ENCODE data around the gene KCTD19.

The KCTD19 gene

DNA sequence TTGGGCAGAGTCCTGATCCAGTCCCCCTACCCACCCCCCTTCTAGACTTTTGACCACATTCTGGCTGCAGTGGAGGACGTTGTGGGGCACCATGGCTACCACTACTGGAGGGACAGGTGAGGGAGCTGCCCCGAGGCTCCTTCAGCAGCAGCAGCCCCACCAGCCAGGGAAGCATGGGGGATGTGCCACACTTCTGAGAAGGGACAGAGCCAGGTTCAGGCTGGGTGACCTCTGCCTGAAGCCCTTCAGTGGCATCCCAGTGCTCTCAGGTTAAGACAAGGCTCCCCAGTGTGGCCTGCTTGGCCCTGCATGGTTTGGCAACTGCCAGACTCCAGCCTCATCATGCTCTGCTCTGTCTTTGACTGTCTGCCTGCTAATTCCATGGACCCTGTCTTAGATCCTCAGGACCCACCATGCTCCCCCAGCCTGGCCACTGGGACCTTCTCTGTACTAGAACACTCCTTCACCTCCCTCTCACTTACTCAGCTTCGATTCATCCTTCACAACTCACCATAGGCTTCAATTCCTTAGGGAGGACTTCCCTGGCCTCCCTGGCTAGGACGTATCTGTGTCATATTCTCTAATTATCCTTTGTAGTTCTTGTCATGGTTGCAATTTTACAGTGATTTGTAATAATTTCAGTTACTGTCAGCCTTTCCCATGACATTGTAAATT, 68.9 kb downstream of the KCTD19 start:
- no peak for DNase-seq

DNA sequence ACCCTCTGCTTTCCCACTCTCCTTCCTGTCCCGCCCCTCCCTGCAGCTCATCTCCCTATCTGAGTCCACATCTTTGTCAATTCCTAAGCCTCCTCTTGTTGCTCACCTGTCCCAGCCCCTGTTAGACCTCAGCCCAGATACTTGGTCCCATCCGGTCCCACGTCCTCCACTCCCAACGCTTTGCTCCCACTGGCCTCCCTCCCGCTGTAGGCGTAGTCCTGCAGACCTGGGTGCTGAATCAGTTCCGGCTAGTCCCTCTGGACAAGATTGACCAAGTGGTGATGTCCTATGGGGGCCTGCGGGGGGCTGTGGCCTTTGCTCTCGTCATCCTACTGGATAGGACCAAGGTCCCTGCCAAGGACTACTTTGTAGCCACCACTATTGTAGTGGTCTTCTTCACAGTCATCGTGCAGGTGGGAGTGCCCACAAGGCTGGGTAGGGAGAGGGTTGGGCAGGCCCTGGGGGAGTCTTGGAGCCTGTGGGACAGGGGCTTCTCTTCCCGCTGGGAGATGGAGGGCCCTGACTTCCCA, 69.8 kb downstream of the KCTD19 start:
- DNase-seq, result no peak

DNA sequence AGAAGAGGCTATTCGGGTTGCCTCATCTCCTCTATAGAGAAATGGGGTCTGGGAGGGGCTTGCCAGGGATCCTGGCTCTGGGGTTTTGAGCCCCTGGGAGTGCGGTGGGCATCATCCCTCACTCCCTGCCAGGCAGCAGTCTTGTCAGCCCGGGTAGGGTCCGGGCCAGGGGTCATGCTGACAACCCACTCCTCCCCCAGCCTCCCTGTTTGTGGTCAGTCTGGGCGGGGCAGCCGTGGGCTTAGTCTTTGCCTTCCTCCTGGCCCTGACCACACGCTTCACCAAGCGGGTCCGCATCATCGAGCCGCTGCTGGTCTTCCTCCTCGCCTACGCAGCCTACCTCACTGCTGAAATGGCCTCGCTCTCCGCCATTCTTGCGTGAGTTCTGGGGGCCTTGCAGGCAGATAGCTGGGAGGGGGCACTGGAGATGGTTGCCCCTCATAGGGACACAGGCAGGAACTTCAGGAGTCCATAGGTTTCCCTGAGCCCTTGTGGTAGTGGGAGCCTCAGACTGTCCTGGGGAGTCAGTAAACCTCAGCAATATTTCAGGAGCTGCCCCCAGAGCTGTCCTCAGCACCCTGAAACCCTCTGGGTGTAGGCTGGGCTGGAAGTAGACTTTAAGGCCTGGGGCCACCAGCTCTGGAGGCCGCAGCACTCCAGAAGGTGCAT, 70.9 kb downstream of the KCTD19 start:
- DNase-seq, result no peak

DNA sequence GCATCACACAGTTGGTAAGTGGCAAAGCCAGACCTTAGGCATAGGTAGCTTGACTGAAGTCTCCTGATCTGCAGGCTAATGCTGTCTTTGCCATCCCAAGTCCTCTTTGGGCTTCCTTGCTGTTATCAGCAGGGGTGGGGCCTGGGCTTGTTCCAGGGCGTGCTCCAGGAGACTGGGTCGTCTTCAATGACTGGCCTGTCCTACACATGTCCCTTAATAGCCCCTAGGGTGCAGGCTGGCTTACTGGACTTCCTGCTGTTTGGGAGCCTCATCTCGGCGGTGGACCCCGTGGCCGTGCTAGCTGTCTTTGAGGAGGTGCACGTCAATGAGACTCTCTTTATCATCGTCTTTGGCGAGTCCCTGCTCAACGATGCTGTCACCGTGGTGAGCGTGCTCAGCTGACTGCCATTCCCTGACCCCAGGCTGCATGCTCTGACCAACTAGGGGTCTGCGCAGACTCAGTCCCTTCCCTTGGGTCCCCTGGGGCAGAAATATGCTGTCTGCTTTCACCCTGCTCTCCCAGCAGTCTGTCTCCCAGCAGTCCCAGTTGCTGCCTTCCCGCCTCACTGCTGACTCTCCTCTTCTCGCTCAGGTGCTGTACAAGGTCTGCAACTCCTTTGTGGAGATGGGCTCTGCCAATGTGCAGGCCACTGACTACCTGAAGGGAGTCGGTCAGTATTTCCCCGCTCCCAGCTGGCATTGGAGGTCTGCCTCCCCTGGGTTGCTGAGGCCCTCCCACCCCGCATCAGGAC, 71.6 kb downstream of the KCTD19 start:
- DNase-seq, result no peak

DNA sequence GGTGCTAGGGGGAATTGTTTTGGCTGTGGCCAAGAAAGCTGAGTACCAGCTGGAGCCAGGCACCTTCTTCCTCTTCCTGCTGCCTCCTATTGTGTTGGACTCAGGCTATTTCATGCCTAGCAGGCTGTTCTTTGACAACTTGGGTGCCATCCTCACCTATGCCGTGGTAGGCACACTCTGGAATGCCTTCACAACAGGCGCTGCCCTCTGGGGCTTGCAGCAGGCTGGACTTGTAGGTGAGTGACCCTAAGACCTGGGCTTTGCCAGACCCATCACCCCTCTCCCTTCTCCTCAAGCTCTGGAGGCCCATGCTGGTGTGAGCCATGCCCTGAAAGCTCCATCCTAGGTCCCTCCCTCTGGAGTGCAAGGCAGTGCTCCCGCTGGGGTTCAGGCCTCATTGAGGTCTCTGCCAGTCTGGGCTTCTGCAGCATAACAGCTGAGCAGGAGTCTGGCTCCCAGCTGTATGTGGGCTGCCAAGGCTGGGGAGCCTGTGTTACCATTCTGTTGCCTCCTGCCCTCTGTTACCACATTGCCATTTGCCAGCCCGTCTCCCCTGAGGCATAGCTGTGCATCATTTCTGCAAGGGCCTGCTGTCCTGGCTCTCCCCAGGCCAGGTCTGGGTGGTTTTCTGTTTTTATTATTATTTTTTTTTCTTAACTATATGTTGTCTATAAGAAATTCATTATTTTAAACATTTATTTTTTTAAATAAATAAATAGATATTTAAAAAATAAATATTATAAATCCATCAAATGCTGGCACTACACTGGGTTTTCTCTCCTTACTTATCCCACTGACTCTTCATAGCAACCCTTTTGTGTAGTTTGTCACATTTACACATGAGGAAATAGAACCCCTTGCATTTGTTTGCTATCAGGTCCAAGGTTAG, 73.7 kb downstream of the KCTD19 start:
- DNase-seq, result peak; percentile 15

DNA sequence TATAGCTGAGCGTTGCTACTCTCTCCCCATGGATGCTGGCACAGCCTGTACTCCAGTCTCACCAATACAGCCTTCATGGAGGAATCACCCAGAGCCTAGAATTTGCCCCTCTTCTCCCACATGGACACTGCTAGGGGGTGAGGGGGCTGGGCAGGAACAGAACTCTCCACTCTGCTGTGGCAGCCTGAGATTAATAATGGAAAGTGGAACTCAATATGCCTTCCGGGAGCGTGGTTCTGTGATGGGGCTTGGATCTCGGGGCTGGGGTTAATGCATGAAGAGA, 76.6 kb downstream of the KCTD19 start:
- no peak for DNase-seq

DNA sequence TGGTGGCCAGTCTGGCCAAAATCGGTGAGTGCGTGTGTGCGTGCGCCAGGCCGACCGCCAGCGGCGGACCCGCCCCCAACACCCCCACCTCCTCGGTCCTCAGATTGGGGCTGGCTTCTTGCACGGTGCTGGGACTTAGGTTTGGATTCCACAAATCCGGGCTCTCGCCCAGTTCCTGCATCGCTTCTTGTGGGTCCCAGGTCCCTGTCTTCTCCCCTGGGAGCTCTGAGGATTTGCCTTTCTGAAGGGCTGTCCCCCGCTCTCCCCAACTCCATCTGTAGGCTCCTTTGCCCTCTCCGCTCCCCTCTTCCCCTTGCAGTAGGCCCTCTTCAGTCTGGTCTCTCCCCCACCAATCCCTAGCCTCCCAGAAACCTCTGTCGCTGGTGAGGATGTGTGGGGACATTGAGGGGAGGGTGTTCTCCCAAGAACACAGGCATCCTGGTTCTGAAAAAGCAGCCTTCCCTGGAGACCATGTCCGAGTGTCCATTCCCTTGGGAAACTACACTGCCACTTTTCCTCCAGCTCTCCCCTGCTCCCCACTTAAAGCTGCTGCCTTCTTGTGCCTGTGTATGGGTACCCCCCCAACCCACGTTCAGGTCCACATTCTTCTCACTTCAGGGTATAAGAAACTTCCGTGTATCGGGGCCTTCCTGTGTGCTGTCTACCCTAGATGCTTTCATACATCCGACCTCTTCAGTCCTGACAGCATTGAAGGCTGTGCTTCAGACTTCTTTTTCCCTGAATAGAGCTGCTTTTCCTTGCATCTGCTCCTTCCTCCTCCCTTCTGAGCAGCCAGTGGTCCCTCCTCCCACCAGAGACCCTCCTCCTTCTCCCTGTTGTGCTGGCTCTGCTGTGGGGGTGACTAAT, 77.1 kb downstream of the KCTD19 start:
- no peak for DNase-seq

DNA sequence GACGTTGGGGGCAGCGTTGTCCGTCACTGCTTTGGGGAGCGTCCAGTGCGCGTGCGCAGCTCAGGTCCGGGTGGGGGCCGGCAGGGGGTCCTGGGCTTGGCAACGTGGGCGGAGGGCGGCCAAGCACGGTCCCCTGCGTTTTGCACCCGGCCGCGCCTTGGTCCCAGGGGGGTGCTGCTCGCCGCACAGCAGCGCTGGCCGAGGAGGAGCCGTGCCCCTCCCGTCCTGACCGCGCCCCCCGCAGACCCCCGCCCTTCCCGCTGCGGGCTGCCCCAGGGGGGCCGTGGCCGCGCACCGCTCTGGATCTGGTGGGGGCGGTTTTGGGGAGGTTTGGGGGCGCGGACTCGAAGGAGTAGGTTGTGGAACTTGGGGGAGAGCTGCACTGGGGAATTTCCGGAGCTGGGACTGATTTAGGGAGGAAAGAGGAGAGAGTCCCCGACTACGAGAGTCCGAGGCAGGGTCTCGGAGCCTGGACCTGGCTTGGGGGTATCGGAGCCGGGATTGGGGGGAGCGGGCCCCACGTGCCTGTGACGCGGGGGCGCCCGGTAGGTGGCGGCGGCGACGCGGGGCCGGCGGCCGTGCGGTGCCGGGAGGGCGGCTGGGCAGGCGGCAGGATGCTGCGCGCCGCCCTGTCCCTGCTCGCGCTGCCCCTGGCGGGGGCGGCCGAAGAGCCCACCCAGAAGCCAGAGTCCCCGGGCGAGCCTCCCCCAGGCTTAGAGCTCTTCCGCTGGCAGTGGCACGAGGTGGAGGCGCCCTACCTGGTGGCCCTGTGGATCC, 78.0 kb downstream of the KCTD19 start, which contains the start of gene SLC9A5:
SLC9A5 (plus strand) TSS at position 579 of the 777 bp plus-strand sequence; CDS start at position 615, 36 bp downstream.
- DNase-seq, result peak; percentile 53

DNA sequence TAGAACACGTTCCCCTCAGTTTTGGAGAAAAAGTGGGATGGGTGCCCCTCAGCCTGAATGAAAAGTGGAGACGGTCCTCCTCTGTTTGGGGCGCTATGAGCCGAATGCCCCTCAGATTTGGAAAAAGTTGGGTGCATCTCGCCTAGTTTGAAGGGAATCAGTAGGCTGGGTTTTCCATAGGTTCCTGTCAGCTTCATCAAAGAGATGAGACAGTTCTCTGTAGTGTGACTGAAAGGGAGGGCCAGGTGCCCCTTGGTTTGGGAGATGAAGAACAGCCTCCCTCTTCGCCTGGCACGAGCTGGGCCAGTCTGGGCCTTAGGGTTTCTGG, 78.5 kb downstream of the KCTD19 start:
- DNase-seq, result no peak

DNA sequence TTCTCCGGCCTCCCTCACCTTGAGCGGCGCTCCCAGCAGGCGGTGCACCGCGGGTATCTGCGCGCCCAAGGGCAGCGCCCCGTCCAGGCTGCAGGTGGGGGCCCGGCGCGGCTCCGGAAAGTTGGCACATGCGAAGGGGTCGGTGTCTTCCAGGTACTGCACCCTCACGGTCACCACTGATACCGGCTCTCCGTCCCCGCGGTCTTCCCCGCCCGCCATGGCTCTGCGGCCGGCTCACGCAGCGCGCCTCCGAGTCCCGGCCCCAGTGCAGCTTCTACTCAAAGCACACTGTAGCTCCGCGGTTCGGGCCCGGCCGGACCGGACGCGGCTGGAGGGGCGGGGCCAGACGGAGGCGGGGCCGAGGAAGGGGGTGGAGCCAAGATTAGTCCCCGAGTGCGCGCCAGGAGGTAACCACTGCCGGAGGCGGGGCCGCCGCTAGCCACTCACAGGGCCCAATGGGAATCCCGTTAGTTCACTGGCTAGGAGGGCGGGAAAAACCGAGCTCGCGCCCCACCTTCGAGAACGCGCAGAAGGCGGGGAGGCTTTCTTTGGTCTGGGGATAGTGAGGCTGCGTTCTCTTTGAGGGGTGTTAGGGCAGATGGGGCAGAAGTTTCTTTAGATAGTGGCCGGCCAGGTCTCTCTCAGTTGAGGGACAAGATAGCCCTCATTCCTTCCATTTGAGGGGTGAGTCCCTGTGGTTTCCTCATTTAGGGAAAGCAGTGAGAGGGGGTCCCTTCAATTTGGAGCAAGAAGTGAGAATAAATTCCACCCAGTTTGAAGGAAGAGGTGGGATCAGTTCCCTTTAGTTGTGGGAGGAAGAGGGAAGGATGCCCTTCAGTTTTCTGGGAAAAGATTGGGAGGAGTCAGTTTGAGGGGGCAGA, 79.1 kb downstream of the KCTD19 start, which contains the start of gene FHOD1:
FHOD1 (minus strand) TSS at position 290 of the 881 bp plus-strand sequence; CDS start at position 219, 71 bp downstream.
- peak; percentile 97 for DNase-seq

DNA sequence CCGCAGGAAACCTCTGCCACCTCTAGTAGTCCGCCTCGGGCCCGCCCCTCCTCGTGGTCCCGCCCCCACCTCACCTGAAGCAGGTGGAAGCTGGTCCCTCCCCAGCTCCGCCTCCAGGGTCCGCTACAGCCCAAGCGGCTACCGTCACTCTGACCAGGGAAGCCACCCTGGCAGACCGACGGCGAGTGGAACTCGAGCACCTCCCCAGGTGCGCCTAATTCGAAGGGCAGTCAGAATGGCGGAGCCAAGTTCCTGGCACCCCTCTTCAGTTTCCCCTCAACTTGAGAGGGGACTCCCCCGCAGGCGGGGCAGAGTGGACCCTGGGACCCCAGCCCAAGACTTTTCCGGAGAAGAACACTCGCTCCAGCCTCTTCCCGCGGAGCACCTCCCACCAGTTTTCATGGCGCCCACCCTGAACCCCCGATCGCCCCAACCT, 79.8 kb downstream of the KCTD19 start:
- peak; percentile 53 for DNase-seq

DNA sequence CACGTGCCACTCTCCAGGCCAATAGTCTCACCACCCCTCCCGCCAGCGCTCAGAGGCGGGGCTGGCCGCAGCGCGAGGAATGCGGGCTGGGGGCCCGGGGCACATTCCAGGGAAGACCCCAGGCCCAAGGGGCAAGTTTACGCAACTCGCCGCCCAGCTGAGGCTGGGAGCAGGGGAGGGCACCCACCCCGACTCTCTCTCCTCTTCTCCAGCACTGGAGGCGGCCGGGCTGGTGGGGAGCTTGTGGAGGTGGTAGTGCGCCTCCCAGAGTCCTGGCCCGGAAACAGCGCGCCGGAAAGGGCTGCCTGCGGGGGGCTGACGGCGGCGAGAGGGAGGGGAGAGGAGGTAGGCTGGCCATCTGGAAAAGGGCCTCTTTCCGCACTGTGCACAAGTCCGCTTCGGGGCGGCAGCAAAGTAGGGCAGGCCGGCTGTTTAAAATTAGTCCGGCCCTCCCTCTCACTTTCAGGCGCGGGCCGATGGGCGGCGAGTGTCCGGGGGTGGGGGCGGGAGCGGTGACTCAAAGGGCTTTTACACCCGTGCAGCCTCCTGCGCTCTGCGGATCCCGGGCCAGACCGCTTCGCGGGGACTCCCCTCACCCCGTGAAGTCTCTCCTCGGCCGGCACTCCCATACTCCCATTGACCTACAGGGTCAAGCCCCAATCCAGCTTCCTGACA, 80.3 kb downstream of the KCTD19 start:
- peak; percentile 90 for DNase-seq

DNA sequence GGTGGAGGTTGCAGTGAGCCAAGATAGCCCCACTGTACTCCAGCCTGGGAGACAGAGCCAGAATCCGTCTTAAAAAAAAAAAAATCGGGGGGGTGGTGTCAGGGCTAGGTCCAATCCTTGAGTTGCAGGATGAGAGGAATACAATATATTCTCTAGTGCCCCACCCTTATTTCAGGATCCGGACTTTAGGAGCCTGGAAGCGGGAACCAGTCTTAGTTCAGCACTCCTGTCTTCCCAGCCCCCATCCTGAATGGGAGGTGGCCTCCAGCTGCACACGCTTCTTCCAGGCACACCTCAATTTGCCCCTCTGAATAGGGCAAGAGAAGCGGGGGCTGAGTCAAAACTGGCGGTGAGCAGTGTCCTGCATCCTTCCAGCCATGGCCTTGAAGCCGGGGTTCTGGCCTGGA, 80.9 kb downstream of the KCTD19 start:
- no peak for DNase-seq

DNA sequence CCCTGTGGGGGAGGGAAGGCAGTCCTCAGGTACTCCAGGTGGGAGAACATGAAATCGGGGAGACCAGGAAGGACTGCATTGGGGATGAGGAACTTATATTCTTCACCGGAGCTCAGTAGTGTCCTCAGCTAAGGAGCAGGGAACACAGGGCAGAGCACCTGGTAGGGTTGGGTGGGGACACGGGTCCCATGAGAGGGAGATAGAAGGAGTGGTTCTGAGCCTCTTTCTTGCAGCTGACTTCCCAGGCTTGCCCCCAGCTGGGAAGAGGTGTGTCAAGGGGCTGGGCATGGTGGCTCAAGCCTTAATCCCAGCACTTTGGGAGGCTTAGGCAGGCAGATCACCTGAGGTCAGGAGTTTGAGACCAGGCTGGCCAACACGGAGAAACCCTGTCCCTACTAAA, 81.4 kb downstream of the KCTD19 start:
- DNase-seq, result no peak

DNA sequence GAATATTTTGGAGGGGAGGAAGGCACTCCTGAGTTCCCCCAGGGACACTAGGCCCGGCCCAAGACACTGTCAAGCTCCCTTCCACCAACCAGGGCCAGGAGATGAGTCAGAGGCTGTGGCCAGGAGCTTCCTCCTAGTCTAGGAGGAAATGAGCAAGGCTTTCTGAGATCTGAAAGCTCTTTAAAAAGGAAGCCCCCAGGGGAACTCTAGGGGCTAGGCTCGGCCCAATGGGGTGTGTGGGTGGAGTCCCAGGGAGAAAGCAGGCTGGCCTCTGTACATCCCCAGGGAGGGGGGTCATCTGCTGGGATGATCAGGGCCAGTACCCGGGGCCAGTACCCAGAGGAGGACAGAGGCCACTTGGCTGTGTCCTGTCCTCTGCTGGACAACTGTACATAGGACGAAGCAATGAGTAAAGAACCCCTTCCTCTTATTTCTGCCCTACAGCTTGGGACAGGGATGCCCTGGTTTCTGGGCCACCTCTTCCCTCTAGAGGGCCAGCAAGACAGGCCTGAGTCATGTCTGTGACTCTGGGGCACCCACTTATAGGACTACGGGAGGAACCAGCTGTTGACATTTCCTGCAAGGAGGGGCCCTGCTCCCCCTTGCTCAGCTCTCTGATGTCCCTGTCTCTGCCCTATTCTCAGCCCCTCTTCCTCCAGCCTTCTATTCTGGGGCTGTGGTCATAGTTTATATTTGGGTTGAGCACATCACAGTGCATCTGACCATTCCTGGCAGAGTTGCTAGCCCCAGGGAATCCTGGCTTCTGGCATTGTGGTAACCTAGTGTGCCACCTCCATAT, 82.0 kb downstream of the KCTD19 start:
- peak; percentile 66 for DNase-seq

DNA sequence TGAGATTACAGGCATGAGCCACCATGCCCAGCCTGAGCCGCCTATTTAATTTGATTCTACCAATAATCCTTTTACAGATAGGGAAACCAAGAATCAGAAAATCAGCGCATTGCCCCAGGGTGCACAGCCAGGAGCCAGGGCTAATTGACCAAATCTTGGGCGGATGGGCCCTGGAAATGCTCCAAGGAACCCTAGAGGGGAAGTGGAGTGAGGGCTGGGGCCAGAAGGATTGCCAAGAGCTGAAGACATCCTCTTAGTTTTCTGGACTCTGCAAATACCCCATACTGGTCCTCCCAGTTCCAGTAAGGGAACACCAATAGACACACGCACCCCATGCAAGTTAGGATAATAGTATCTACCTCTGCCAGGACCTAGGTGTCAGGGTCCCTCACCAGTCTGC, 83.1 kb downstream of the KCTD19 start:
- DNase-seq, result no peak

DNA sequence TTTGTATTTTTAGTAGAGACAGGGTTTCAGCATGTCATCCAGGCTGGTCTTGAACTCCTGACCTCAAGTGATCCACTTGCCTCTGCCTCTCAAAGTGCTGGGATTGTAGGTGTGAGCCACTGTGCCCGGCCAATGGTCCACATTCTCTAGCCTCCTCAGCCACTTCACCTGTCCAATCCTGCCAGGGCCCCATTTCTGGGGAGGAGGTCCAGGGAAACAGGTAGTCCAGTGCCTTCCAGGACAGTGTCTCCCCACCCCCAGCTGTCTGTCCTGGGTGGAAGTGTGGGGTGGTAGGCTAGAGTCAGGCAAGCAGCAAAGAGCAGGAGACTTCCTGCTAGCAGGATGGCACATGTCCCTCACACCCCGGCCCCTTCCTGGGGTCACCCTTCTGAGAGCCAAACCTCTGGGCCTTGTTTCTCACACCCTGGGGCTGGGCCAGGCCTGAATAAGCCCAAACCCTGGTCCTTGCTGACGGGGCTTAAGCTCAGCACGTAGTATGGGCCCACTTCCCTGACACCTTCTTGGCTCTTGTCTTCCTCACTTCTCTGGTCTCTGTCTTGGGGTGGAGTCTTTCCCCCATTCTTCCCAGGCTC, 84.3 kb downstream of the KCTD19 start:
- DNase-seq, result no peak

Data from right hindlimb (tissue), 1 donor.